Heart left ventricle (tissue), 16 donors: Measurements from ENCODE around the gene SMC3. TPM values are rescaled to one million over a fixed set of nuclear protein-coding genes. Genes with fewer than 3 reads are reported as not detected.

Experiments
- ATAC-seq, 4 donors: fragments of 200-7000 bp; cut with Tn5 transposase; one replicate each; pipeline ENCODE4 v1.9.1; 2020 to 2022; ENCODE audit warnings: moderate library complexity in 4 of 4, mild to moderate bottlenecking in 3 of 4, moderate number of reproducible peaks in 1 of 4
- DNase-seq, 5 donors: peaks; one replicate each; pipeline ENCODE4 v3.0.0-alpha.2; 2020
- H3K27ac ChIP-seq, 12 donors: fragments of 200-600 bp; sonication (generic) in 4 of 12; one replicate each; pipeline versions ENCODE4 v1.5.0 to v1.8.0; 2016 to 2022; ENCODE audit warnings: mild to moderate bottlenecking in 2 of 12
- H3K27me3 ChIP-seq, 9 donors: fragments of 200-600 bp; sonication (generic) in 2 of 9; one replicate each; pipeline versions ENCODE4 v1.5.1 to v1.8.0; 2016 to 2022; ENCODE audit warnings: mild to moderate bottlenecking in 3 of 9
- H3K36me3 ChIP-seq, 9 donors: fragments of 200-600 bp; sonication (generic) in 2 of 9; one replicate each; pipeline versions ENCODE4 v1.5.0 to v1.8.0; 2018 to 2022; ENCODE audit warnings: mild to moderate bottlenecking in 2 of 9
- H3K4me1 ChIP-seq, 12 donors: fragments of 200-600 bp; sonication (generic) in 4 of 12; one replicate each; pipeline versions ENCODE4 v1.5.0 to v1.8.0; 2016 to 2022; ENCODE audit warnings: mild to moderate bottlenecking in 3 of 12
- H3K4me3 ChIP-seq, 12 donors: fragments of 200-600 bp; sonication (generic) in 4 of 12; one replicate each; pipeline versions ENCODE4 v1.5.0 to v1.8.0; 2017 to 2022; ENCODE audit warnings: mild to moderate bottlenecking in 9 of 12, moderate library complexity in 4 of 12
- H3K9me3 ChIP-seq, 12 donors: fragments of 200-600 bp; sonication (generic) in 4 of 12; one replicate each; pipeline versions ENCODE4 v1.5.0 to v1.8.0; 2016 to 2022; ENCODE audit warnings: mild to moderate bottlenecking in 1 of 12
- POLR2A ChIP-seq, 2 donors: fragments of 450-650 bp; IDR thresholded peaks; one replicate each; pipeline ENCODE4 v1.6.1; 2017; ENCODE audit warnings: antibody characterized with exemption in 2 of 2, mild to moderate bottlenecking in 2 of 2, moderate library complexity in 2 of 2
- WGBS, 4 donors: extraction: QIAGEN DNeasy Blood & Tissue Kit in 2 of 4; methylation state at CpG; one replicate each; pipeline versions ENCODE4 v1.1.5 to v1.1.7; 2013 to 2018; 5-methylcytosine and 5-hydroxymethylcytosine counted together
- intact Hi-C, 10 donors: fragments of 100-400 bp; cut with DNase I; formaldehyde crosslinking; loops; one replicate each; pipeline versions ENCODE4 v1.11.1 to v1.14.2; 2022
- polyA plus RNA-seq, 2 donors: library from polyadenylated mRNA; stranded (reverse); fragments of 200-250 nt; gene quantifications; one replicate each; pipeline ENCODE4 v1.2.3, GENCODE V29; 2013
- total RNA-seq, 9 donors: library from RNA; depleted of rRNA in 2 of 9; stranded (reverse); fragments of >200 nt in 2 of 9; fragmentation: NEBNext Ultra II Directional in 3 of 9; extraction: Animal tissue kit (Norgen Biotek cat#: 25700) in 3 of 9; gene quantifications; one replicate each; pipeline versions ENCODE4 v1.1.0 to v1.2.4, GENCODE V29; 2016 to 2023
- TF ChIP-seq, protein P1 (sequence below), 12 donors: fragments of 200-600 bp; sonication (generic) in 4 of 12; IDR thresholded peaks; one replicate each; pipeline versions ENCODE4 v1.5.0 to v1.8.0; 2018 to 2022; ENCODE audit warnings: antibody characterized with exemption in 12 of 12, mild to moderate bottlenecking in 5 of 12
- donor health status: ischemic (EF 13 %, LVEDD 7.1; RV severe dilation, severe dysfunction).
- donor health status: healthy with polysubstance abuse.
- donor health status: DM: no; HTN: yes; CAD: no.
- donor health status: DM: no; HTN: no; CAD: no.
- donor health status: ischemic (EF 25% LVEDD 6.9; RV normal size, moderate dysfunction).
- donor health status: ischemic (EF 25% LVEDD 5.7; RV mildly dilated, moderate dysfunction).
- donor health status: healthy.
- donor health status: DM: yes; HTN: yes; CAD: no.
- donor health status: ischemic (EF 35%, LVEDD 5.7; RV mildly dilated, moderate dysfunction).
- donor health status: nonischemic (EF 11% LVEDD 7.7; RV severe dilation, severe dysfunction).
- donor health status: DM: yes; HTN: yes; CAD: no.
- donor health status: PGD.
- donor health status: ischemic (EF 29% LVEDD 5.4; RV normal size, mild dysfunction).
- donor health status: nonischemic (EF 23%, LVEDD 6.1; RV moderate dilation, normal function).

The SMC3 gene
- total and polyA plus RNA-seq, 11 donors, result 12.0 to 29.2 (median 19.6) TPM

DNA sequence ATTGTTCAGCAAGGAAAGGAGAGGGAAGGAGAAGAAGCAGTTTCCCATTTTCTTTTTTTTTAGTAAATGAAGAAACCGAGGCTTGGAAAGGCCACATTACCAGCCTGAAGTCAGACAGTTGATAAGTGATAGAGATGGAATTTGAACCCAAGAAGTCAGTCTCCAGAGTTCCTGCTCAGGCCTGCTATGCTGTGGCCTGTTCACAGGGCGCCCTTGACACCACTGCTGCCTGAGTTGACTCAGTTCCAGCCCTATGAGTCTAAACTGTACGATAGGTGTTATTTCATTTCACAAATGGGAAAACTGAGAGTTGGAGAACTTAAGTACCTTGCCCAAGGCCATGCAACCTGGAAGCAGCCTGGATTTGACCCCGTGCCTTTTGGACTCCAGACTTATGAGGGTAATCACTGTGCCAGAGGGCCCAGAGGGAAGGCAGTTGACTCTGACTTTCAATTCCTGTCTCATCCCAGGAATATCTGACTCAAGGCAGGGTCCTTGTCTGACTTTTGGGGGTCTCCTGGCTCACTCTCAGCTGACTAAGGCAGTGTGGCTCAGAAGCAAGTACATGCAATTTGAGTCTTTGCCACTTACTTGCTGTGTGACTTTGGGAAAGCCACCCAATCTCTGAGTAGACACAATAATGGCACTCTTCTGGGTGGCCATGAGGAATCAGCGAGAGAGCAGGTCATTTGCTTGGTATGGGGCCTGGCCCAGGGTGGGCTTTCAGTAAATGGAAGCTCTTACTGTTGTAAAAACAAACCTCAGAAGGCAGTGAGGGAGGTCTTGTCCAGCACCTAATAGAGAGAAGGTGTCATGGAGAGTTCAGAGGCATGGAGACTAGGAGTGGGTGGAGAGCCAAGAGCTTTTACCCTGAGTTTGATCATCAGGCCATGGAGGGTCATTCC, 58.7 kb downstream of the SMC3 start:
- Histone ChIP-seq H3K9me3 (peaks cover 0 to 5% (median 0%) of the 10 kb centered on the region in 12 donors), H3K36me3 (no peaks in the 10 kb centered on the region), H3K27me3 (no peaks in the 10 kb centered on the region), H3K4me3 (no peak overlapping the region), H3K27ac (no peak overlapping the region), H3K4me1 (peaks cover 0 to 17% (median 6%) of the 10 kb centered on the region in 12 donors)
- 82 to 89% (median 85%) methylated on average over 4 to 5 of the region's 5 CpGs for WGBS, 4 donors
- ATAC-seq, result no peak
- intact Hi-C loops, result no loop called here
- TF ChIP-seq, protein P1, sequence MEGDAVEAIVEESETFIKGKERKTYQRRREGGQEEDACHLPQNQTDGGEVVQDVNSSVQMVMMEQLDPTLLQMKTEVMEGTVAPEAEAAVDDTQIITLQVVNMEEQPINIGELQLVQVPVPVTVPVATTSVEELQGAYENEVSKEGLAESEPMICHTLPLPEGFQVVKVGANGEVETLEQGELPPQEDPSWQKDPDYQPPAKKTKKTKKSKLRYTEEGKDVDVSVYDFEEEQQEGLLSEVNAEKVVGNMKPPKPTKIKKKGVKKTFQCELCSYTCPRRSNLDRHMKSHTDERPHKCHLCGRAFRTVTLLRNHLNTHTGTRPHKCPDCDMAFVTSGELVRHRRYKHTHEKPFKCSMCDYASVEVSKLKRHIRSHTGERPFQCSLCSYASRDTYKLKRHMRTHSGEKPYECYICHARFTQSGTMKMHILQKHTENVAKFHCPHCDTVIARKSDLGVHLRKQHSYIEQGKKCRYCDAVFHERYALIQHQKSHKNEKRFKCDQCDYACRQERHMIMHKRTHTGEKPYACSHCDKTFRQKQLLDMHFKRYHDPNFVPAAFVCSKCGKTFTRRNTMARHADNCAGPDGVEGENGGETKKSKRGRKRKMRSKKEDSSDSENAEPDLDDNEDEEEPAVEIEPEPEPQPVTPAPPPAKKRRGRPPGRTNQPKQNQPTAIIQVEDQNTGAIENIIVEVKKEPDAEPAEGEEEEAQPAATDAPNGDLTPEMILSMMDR (IDR thresholded peaks at IDR 0.05), result no peak
- no peak for TF ChIP-seq POLR2A (IDR thresholded peaks at IDR 0.05)
- no peak for DNase-seq

DNA sequence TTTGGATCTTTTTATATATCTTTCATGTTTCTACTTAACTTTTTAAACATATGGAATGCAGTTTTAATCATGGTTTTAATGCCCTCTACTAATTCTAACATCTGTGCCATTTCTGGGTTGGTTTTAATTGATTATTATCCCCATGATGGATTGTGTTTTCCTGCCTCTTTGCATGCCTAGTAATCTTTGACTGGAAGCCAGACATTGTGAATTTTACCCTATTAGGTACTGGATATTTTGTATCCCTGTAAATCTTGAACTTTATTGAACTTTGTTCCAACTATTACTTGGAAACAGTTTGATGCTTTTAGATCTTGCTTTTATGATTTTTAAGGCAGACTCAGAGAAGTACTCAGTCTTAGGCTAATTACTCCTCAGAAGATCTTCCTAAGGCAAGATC, 60.7 kb downstream of the SMC3 start:
- no peaks in the 10 kb centered on the region for H3K27me3 ChIP-seq
- DNase-seq, result no peak
- intact Hi-C loops, result no loop called here
- no peak for ATAC-seq
- no peak overlapping the region for H3K27ac ChIP-seq
- no peaks in the 10 kb centered on the region for H3K9me3 ChIP-seq
- no peak for TF ChIP-seq POLR2A (IDR thresholded peaks at IDR 0.05)
- TF ChIP-seq, protein P1 (IDR thresholded peaks at IDR 0.05), result no peak
- H3K4me3 ChIP-seq, result no peak overlapping the region
- H3K36me3 ChIP-seq, result no peaks in the 10 kb centered on the region
- peaks cover 0 to 17% (median 6%) of the 10 kb centered on the region in 12 donors for H3K4me1 ChIP-seq

DNA sequence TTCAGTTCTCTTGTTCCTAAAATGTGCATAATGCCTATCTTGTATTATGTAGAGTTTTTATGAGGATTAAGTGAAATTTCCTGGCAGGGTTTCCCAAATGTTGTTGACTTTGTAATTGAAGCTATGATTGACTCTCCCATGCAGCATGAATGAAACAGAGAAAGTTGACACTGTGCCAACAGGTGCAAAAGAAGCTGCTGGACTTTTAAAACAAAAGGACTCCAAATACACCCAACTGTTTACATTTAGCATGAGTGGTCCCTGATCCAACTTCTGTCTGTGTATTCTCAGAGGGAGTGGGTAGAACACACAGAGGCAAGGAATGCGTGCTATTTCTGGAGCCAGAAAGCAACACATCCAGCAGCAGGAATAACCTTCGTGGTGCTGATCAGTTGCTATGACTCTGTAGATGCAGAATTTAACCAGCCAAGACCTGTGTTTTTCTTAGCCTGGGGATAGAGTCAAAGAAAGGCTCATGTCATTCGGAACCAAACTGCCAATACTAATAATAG, 62.2 kb downstream of the SMC3 start:
- 32 to 49% (median 41%) methylated on average over 3 of the region's 3 CpGs for WGBS, 4 donors
- TF ChIP-seq, protein P1 (IDR thresholded peaks at IDR 0.05), result no peak
- no peak for TF ChIP-seq POLR2A (IDR thresholded peaks at IDR 0.05)
- intact Hi-C loops, result no loop called here

DNA sequence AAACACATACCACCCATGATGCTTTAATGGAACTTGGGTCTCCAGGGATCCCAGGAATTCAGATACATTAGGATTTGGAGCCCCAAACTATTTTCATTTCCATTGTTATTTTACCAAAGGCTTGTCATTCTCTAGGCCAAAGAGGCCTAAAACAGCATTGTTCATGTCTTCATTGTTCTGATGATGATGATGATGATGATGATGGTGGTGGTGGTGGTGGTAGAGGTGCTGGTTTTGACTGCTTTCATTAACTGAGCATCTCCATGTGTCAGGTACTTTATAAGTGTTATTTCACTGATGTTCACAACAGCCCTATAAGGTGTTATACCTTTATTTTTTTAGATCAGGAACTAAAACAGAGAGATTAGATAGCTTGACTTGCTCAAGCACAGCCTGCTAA, 64.4 kb downstream of the SMC3 start:
- Histone ChIP-seq H3K4me1 (peaks cover 0 to 33% (median 12%) of the 10 kb centered on the region in 12 donors), H3K27ac (no peak overlapping the region), H3K4me3 (no peak overlapping the region), H3K27me3 (no peaks in the 10 kb centered on the region), H3K9me3 (no peaks in the 10 kb centered on the region), H3K36me3 (no peaks in the 10 kb centered on the region)
- ATAC-seq, result no peak
- no peak for TF ChIP-seq POLR2A (IDR thresholded peaks at IDR 0.05)
- TF ChIP-seq, protein P1 (IDR thresholded peaks at IDR 0.05), result no peak
- no peak for DNase-seq
- intact Hi-C loops, result no loop called here

More for the DNA sequence above, 62.2 kb downstream of the SMC3 start:
- Histone ChIP-seq H3K4me1 (peaks cover 0 to 17% (median 6%) of the 10 kb centered on the region in 12 donors), H3K36me3 (no peaks in the 10 kb centered on the region), H3K27me3 (no peaks in the 10 kb centered on the region), H3K27ac (peak overlapping the region in 10 of 12 donors; percentile 39 to 83 (median 74)), H3K4me3 (no peak overlapping the region), H3K9me3 (no peaks in the 10 kb centered on the region)
- DNase-seq (no peak), ATAC-seq (peak; percentile 85 to 91 (median 90))
